AG04450 (cell line): ENCODE results near the gene AUTS2. TPM values are rescaled to one million over a fixed set of nuclear protein-coding genes. Genes with fewer than 3 reads are reported as not detected.

Source experiments
- CTCF ChIA-PET: fragments of 300-600, 350-600 bp; formaldehyde crosslinking; extraction: SDS; loops from one replicate; lab custom pipeline; 2022; ENCODE audit warnings: antibody characterized with exemption, inconsistent platforms; lab: Charles Lee
- POLR2A ChIA-PET: fragments of 350-600 bp; formaldehyde crosslinking; extraction: SDS; loops from one replicate; lab custom pipeline; 2021; ENCODE audit warnings: antibody characterized with exemption, inconsistent platforms; lab: Yijun Ruan, JAX
- DNase-seq: peaks from one replicate; pipeline ENCODE4 v3.0.0-alpha.2; 2011; ENCODE audit warnings: low read depth, low spot score
- H3K27ac ChIP-seq: one replicate; pipeline ENCODE4 v1.5.1; 2012; ENCODE audit warnings: low read depth, low read length, control low read depth
- H3K27me3 ChIP-seq: one replicate; pipeline ENCODE4 v1.6.0; 2012; ENCODE audit warnings: low read length; ENCODE audit not compliant: control insufficient read depth, insufficient read depth
- H3K4me3 ChIP-seq: 2 replicates; pipeline ENCODE4 v1.5.1; 2011; ENCODE audit warnings: mild to moderate bottlenecking, low read depth, low read length, control low read depth
- H3K9me3 ChIP-seq: 2 replicates; pipeline ENCODE4 v1.5.1; 2012; ENCODE audit warnings: low read length; ENCODE audit not compliant: control insufficient read depth, insufficient read depth
- CTCF ChIP-seq: IDR thresholded peaks from 2 replicates; pipeline ENCODE4 v1.5.1; 2011; ENCODE audit warnings: low read depth, low read length, control low read depth, inconsistent platforms
- polyA plus RNA-seq: library from polyadenylated mRNA; depleted of rRNA; stranded (reverse); fragments of >200 nt; gene quantifications from 2 replicates; pipeline ENCODE4 v1.2.3, GENCODE V29; 2011

The AUTS2 gene
- polyA plus RNA-seq, 1 experiment, result 1.5 TPM

GRCh38 chr7:70678621-70679251, 1080.5 kb downstream of the AUTS2 start:
- ChIA-PET POLR2A (no interaction called here), CTCF (no interaction called here)
- no peak for DNase-seq
- Histone ChIP-seq H3K9me3 (no peaks in the 10 kb centered on the region), H3K4me3 (no peak overlapping the region), H3K27ac (no peak overlapping the region), H3K27me3 (no peaks in the 10 kb centered on the region)
- no peak for TF ChIP-seq CTCF

- DNase-seq, result no peak
- CTCF ChIA-PET, result no interaction called here
Observed at GRCh38 chr7:70679661-70680060, 1081.4 kb downstream of the AUTS2 start.

GRCh38 chr7:70680306-70680705, 1082.0 kb downstream of the AUTS2 start:
- TF ChIP-seq CTCF, result no peak
- POLR2A ChIA-PET, result no interaction called here
- Histone ChIP-seq H3K27me3 (no peaks in the 10 kb centered on the region), H3K27ac (no peak overlapping the region), H3K9me3 (no peaks in the 10 kb centered on the region), H3K4me3 (no peak overlapping the region)
- CTCF ChIA-PET, result no interaction called here
- no peak for DNase-seq

More at GRCh38 chr7:70679661-70680060, 1081.4 kb downstream of the AUTS2 start:
- no peak for TF ChIP-seq CTCF
- POLR2A ChIA-PET, result no interaction called here
- H3K9me3 ChIP-seq, result no peaks in the 10 kb centered on the region
- no peaks in the 10 kb centered on the region for H3K27me3 ChIP-seq
- H3K27ac ChIP-seq, result no peak overlapping the region
- H3K4me3 ChIP-seq, result no peak overlapping the region

- no peaks in the 10 kb centered on the region for H3K9me3 ChIP-seq
- no peaks in the 10 kb centered on the region for H3K27me3 ChIP-seq
- no peak for TF ChIP-seq CTCF
- DNase-seq, result no peak
- H3K27ac ChIP-seq, result no peak overlapping the region
- CTCF ChIA-PET, result no interaction called here
- H3K4me3 ChIP-seq, result no peak overlapping the region
- POLR2A ChIA-PET, result no interaction called here
Observed at GRCh38 chr7:70680743-70681468, 1082.6 kb downstream of the AUTS2 start.
